NCI-H2107 (cell line): ENCODE measurements around the gene ADGRL1.
"Not testable (repeated sequence)": the region's sequence is repeated elsewhere in the genome, so short reads cannot be mapped to it uniquely, and the experiment has no call there.

ENCODE experiments used
- DNase-seq: peaks from one replicate; lab custom pipeline; 2025; lab: John Stamatoyannopoulos, UW

The ADGRL1 gene

GRCh38 chr19:14161305-14161704, 44.7 kb downstream of the ADGRL1 start:
- no peak for DNase-seq

- no peak for DNase-seq
Observed at GRCh38 chr19:14160017-14160703, 45.8 kb downstream of the ADGRL1 start.

- no peak for DNase-seq
Observed at GRCh38 chr19:14159059-14159458, 46.9 kb downstream of the ADGRL1 start.

GRCh38 chr19:14158276-14159023, 47.5 kb downstream of the ADGRL1 start:
- no peak for DNase-seq

- no peak for DNase-seq
Observed at GRCh38 chr19:14156971-14157717, 48.8 kb downstream of the ADGRL1 start.

GRCh38 chr19:14156122-14156521, 49.8 kb downstream of the ADGRL1 start:
- DNase-seq: no peak

- DNase-seq: no peak
Observed at GRCh38 chr19:14155371-14155770, 50.6 kb downstream of the ADGRL1 start.

- DNase-seq: no peak
Observed at GRCh38 chr19:14152713-14153112, 53.3 kb downstream of the ADGRL1 start.

- no peak for DNase-seq
Observed at GRCh38 chr19:14150770-14151661, 55.0 kb downstream of the ADGRL1 start.

GRCh38 chr19:14150041-14150769, 55.8 kb downstream of the ADGRL1 start:
- no peak for DNase-seq

GRCh38 chr19:14149509-14149994, 56.4 kb downstream of the ADGRL1 start:
- DNase-seq: no peak

- no peak for DNase-seq
Observed at GRCh38 chr19:14148751-14149410, 57.1 kb downstream of the ADGRL1 start.

- DNase-seq: no peak
Observed at GRCh38 chr19:14147797-14148605, 58.0 kb downstream of the ADGRL1 start.

- no peak for DNase-seq
Observed at GRCh38 chr19:14146789-14147216, 59.2 kb downstream of the ADGRL1 start.

GRCh38 chr19:14146169-14146568, 59.8 kb downstream of the ADGRL1 start:
- DNase-seq: not testable (repeated sequence)

- DNase-seq: no peak
Observed at GRCh38 chr19:14145381-14145780, 60.6 kb downstream of the ADGRL1 start.

- no peak for DNase-seq
Observed at GRCh38 chr19:14142262-14143190, 63.4 kb downstream of the ADGRL1 start.

- no peak for DNase-seq
Observed at GRCh38 chr19:14141041-14141440, 64.9 kb downstream of the ADGRL1 start.
